Measurements from ENCODE around the gene TTI1. TPM values are rescaled to one million over a fixed set of nuclear protein-coding genes. Genes with fewer than 3 reads are reported as not detected.

Gene TTI1
- total RNA-seq, 4 donors from 2014 or later = 8.2 to 14.2 (median 10.8) TPM

DNA sequence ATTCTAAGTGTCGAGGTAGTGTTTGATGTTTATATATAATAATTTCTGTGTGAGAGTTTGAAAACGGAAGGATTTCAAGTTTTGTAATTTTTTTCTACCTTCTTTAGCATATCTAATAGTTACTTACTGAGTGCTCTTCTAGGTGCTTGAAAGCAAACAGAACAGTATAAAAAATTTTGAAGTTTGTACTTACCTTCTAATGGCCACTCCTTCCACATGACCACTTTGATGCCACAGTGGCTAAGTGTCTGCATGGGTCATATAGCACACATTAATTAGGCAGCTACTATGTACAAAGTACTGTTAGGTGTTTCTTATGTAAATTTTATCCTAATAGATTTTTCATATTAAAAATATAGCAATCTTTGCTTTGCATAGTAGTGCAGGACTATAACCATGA, 21.4 kb upstream of the TTI1 start:
- H3K36me3 ChIP-seq = peaks cover 0 to 46% (median 11%) of the 10 kb centered on the region in 3 donors
- H3K27me3 ChIP-seq = no peaks in the 10 kb centered on the region
- 86 to 92% methylated on average over 2 of the region's 2 CpGs for WGBS, 2 donors
- H3K4me3 ChIP-seq = no peak overlapping the region
- no peaks in the 10 kb centered on the region for H3K9me3 ChIP-seq
- H3K4me1 ChIP-seq = peaks cover 0 to 24% (median 2%) of the 10 kb centered on the region in 4 donors
- DNase-seq (ENCODE audit: low spot score in 2 of 2) = no peak
- no peak overlapping the region for H3K27ac ChIP-seq
- TF ChIP-seq EP300 (IDR thresholded peaks at IDR 0.05) = no peak
- TF ChIP-seq POLR2A (IDR thresholded peaks at IDR 0.05) = no peak
- TF ChIP-seq, protein P1, sequence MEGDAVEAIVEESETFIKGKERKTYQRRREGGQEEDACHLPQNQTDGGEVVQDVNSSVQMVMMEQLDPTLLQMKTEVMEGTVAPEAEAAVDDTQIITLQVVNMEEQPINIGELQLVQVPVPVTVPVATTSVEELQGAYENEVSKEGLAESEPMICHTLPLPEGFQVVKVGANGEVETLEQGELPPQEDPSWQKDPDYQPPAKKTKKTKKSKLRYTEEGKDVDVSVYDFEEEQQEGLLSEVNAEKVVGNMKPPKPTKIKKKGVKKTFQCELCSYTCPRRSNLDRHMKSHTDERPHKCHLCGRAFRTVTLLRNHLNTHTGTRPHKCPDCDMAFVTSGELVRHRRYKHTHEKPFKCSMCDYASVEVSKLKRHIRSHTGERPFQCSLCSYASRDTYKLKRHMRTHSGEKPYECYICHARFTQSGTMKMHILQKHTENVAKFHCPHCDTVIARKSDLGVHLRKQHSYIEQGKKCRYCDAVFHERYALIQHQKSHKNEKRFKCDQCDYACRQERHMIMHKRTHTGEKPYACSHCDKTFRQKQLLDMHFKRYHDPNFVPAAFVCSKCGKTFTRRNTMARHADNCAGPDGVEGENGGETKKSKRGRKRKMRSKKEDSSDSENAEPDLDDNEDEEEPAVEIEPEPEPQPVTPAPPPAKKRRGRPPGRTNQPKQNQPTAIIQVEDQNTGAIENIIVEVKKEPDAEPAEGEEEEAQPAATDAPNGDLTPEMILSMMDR (IDR thresholded peaks at IDR 0.05) = no peak

DNA sequence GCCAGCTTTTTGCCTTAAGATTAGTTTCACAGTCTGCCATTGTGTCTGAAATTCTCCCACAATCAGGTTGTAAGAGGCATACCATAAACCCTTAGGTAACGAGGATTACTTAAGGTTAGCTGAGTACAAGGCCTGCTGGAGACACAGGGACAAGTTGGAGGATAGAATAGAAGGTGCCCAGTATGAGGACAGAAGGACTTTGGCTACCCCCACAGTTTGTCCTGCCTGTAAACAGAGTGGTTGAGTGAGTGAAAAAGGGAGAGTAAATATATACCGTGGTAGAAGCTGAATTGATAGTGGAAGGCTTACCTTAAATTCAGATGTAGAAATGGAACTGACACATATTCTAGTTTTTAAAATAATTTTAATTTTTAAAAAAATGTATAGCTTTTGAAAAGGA, 19.6 kb upstream of the TTI1 start:
- 90 to 95% methylated on average over 2 of the region's 2 CpGs for WGBS, 2 donors
- Histone ChIP-seq H3K4me3 (no peak overlapping the region), H3K4me1 (peaks cover 0 to 29% (median 2%) of the 10 kb centered on the region in 4 donors)

DNA sequence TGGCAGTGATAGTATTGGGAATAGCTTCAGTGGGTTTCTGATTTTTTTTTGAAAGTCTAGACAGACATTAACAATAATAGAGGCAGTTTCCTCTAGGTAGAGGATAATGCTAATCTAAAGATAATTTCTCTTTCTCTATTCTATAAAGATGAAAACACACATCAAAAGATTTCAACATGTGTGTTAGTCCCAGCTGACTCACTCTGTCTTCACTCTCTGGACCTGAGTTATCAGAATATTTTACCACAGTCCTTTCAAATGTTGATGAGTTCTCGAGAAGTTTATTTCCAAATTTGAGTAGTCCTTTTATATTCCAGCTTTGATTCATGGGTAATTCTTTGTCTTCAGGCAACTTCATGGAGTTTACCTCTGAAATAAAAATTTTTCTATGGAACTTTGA, 17.4 kb upstream of the TTI1 start:
- Histone ChIP-seq H3K36me3 (peaks cover 0 to 39% (median 0%) of the 10 kb centered on the region in 3 donors), H3K27ac (no peak overlapping the region), H3K27me3 (no peaks in the 10 kb centered on the region), H3K4me3 (no peak overlapping the region), H3K4me1 (peaks cover 0 to 42% (median 9%) of the 10 kb centered on the region in 4 donors), H3K9me3 (no peaks in the 10 kb centered on the region)
- TF ChIP-seq, protein P1 (IDR thresholded peaks at IDR 0.05) = no peak
- TF ChIP-seq POLR2A (IDR thresholded peaks at IDR 0.05) (no peak), EP300 (IDR thresholded peaks at IDR 0.05) (no peak)
- DNase-seq (ENCODE audit: low spot score in 2 of 2) = no peak
- 39 to 58% methylated on average over 1 of the region's 1 CpG for WGBS, 2 donors

More for the DNA sequence above, 19.6 kb upstream of the TTI1 start:
- no peak for DNase-seq (ENCODE audit: low spot score in 2 of 2)
- TF ChIP-seq POLR2A (IDR thresholded peaks at IDR 0.05) (no peak), EP300 (IDR thresholded peaks at IDR 0.05) (no peak)
- TF ChIP-seq, protein P1 (IDR thresholded peaks at IDR 0.05) = no peak
- Histone ChIP-seq H3K27me3 (no peaks in the 10 kb centered on the region), H3K27ac (no peak overlapping the region), H3K9me3 (no peaks in the 10 kb centered on the region), H3K36me3 (peaks cover 0 to 42% (median 0%) of the 10 kb centered on the region in 3 donors)

DNA sequence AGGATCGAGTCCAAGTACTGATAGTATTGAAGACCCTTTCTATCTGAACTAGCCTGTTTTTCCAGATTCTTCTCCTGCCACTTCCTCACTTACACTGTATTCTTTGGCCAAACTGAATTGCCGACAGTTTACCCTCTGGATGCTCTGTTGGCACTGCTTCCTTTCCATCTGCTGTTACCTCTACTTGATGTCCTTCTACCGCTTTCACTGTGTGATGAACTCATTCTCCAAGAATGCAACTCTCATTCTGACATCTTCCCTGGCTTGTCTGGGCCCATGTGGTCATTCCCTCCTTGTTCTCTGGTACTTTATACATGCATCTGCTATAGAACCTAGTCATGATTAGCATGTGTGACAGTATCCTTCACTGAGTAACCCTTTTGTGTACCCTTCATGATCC, 16.5 kb upstream of the TTI1 start:
- WGBS, 2 donors = 62 to 63% methylated on average over 3 of the region's 3 CpGs
- Histone ChIP-seq H3K9me3 (no peaks in the 10 kb centered on the region), H3K4me1 (peaks cover 0 to 38% (median 8%) of the 10 kb centered on the region in 4 donors), H3K27ac (no peak overlapping the region), H3K36me3 (peaks cover 0 to 38% (median 0%) of the 10 kb centered on the region in 3 donors), H3K27me3 (no peaks in the 10 kb centered on the region), H3K4me3 (no peak overlapping the region)
- TF ChIP-seq EP300 (IDR thresholded peaks at IDR 0.05) (no peak), POLR2A (IDR thresholded peaks at IDR 0.05) (no peak)
- TF ChIP-seq, protein P1 (IDR thresholded peaks at IDR 0.05) = no peak
- no peak for DNase-seq (ENCODE audit: low spot score in 2 of 2)

DNA sequence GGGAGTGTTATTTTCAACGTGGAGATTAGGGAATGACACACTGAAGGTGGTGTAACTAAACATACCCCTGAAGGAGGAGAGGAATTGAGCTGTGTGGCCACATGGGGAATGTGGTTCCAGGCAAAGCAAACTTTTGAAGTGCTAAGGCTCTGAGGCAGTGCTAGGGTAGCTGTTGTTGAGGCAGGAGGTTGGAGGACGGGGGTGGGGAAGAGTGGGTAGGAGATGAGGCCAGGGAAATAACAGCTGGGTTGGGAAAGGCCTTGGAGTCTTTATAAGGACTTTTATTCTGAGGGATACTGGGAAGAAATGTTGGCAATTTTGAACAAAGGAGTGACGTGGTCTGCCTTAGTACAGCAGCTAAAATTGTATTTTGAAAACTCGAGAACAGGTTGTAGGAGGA, 13.3 kb upstream of the TTI1 start:
- H3K27me3 ChIP-seq = no peaks in the 10 kb centered on the region
- 43 to 48% methylated on average over 4 of the region's 4 CpGs for WGBS, 2 donors
- no peaks in the 10 kb centered on the region for H3K9me3 ChIP-seq
- H3K36me3 ChIP-seq = peaks cover 0 to 63% (median 7%) of the 10 kb centered on the region in 3 donors
- peak in 1 of 2 donors; percentile 7 for TF ChIP-seq EP300 (IDR thresholded peaks at IDR 0.05)
- no peak for TF ChIP-seq POLR2A (IDR thresholded peaks at IDR 0.05)
- peaks cover 0 to 56% (median 8%) of the 10 kb centered on the region in 4 donors for H3K4me1 ChIP-seq
- no peak overlapping the region for H3K4me3 ChIP-seq
- peak overlapping the region in 1 of 4 donors; percentile 18 for H3K27ac ChIP-seq
- no peak for DNase-seq (ENCODE audit: low spot score in 2 of 2)

All from tibial nerve (tissue), 4 donors.